Activated CD8-positive, alpha-beta memory T cell treated with anti-CD3 and anti-CD28 coated beads for 48 hours (primary cell): Measurements from ENCODE around the gene CT45A7.
"Not testable (repeated sequence)": the region's sequence is repeated elsewhere in the genome, so short reads cannot be mapped to it uniquely, and the experiment has no call there.

Experiments used
- DNase-seq, 3 experiments: peaks; one replicate each; pipeline ENCODE4 v3.0.0-alpha.2; 2020; ENCODE audit warnings: low read depth in 2 of 3, low spot score in 2 of 3

The CT45A7 gene

GRCh38 chrX:135837180-135837579 lies at the start of gene CT45A7:
Gene CT45A7 (minus strand): TSS chrX:135837280. CDS start chrX:135833533, 3,747 bp downstream.
- DNase-seq: not testable (repeated sequence)

DNA sequence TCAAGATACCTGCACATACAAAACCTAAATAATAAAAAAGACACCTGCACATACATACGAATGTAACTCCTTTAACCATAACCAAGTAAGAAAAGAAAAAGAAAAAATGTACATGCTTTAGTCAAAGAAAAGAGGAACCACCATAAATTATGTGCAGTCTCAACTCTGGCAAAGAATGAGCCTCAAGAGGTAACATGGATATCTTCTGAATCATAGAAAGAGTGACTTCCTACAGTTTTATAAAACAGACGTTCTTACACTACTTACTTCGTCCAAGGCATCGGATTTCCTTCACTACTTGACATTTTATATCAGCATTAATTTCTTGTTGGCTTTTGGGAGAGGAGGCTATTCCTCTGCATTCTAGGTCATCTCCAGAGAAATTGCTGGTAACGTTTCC lies 45.7 kb upstream of the CT45A7 start:
- DNase-seq: not testable (repeated sequence)

- DNase-seq: not testable (repeated sequence)
Observed at GRCh38 chrX:135871712-135872111, 34.6 kb upstream of the CT45A7 start, which contains the start of gene CT45A9. Gene CT45A9 (minus strand): TSS chrX:135871812. CDS start chrX:135868061, 3,751 bp downstream.

DNA sequence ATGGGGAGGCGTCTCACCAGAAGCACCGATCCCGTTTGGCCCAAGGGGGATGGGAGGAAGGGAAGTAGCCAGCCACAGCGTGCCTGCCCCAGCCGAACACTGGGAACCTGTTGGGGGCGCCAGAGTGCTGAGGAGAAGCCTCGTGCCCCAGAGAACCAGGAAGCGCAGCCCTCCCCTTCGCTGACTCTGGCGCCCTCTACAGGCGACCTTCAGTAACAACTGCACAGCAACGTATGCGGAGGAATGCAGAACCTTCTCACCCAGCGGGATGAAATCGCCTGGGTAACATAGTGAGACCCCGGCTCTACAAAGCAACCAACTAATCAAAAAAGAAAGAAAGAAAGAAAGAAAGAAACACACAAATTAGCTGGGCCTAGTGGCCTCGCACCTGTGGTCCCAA lies 17.4 kb upstream of the CT45A7 start, which contains the start of gene CT45A8:
Gene CT45A8, minus strand, starts transcription at position 101 of the 400 bp plus-strand sequence. CDS start 3,755 bp downstream, outside the sequence.
- DNase-seq: not testable (repeated sequence)

- DNase-seq: not testable (repeated sequence)
Observed at GRCh38 chrX:135819912-135820311, 17.2 kb downstream of the CT45A7 start, which contains the start of gene CT45A2. Gene CT45A2 (minus strand): TSS chrX:135820012. CDS start chrX:135816265, 3,747 bp downstream.

- not testable (repeated sequence) for DNase-seq
Observed at GRCh38 chrX:135802687-135803086, 34.4 kb downstream of the CT45A7 start, which contains the start of gene CT45A6. Gene CT45A6 (minus strand): TSS chrX:135802787. CDS start chrX:135798993, 3,794 bp downstream.

DNA sequence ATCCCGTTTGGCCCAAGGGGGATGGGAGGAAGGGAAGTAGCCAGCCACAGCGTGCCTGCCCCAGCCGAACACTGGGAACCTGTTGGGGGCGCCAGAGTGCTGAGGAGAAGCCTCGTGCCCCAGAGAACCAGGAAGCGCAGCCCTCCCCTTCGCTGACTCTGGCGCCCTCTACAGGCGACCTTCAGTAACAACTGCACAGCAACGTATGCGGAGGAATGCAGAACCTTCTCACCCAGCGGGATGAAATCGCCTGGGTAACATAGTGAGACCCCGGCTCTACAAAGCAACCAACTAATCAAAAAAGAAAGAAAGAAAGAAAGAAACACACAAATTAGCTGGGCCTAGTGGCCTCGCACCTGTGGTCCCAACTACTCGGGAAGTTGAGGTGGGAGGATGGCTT lies 51.7 kb downstream of the CT45A7 start, which contains the start of gene CT45A5:
Gene CT45A5, minus strand, starts transcription at position 101 of the 400 bp plus-strand sequence. CDS start 3,774 bp downstream, outside the sequence.
- DNase-seq: not testable (repeated sequence)
